Keratinocyte (primary cell): ENCODE data around the gene SH3PXD2B. TPM values are rescaled to one million over a fixed set of nuclear protein-coding genes. Genes with fewer than 3 reads are reported as not detected.

Source experiments
- DNase-seq: peaks from one replicate; pipeline ENCODE4 v3.0.0-alpha.2; 2011; ENCODE audit warnings: low read depth, missing footprints, low spot score
- FAIRE-seq: peaks from 2 replicates; lab custom pipeline; 2011; peaks lifted over from hg19 to GRCh38; lab: Jason Lieb, UNC
- H2AFZ ChIP-seq: 2 replicates; pipeline ENCODE4 v1.6.0; 2012; ENCODE audit warnings: low read length, control low read depth, inconsistent platforms; ENCODE audit not compliant: control insufficient read depth
- H3K27ac ChIP-seq: 2 replicates; pipeline ENCODE4 v1.5.1; 2011; ENCODE audit warnings: low read length; ENCODE audit not compliant: control insufficient read depth, insufficient read depth
- H3K27me3 ChIP-seq: 3 replicates; pipeline ENCODE4 v1.6.0; 2011; ENCODE audit warnings: low read length; ENCODE audit not compliant: control insufficient read depth, insufficient read depth; ENCODE audit errors: extremely low read depth
- H3K36me3 ChIP-seq, 2 experiments: 2 replicates in 1 of 2; 3 replicates in 1 of 2; pipeline ENCODE4 v1.5.1; 2011; ENCODE audit warnings: low read length in 2 of 2, mild to moderate bottlenecking in 1 of 2; ENCODE audit not compliant: control insufficient read depth in 2 of 2, insufficient read depth in 2 of 2; ENCODE audit errors: extremely low read depth in 1 of 2
- H3K4me1 ChIP-seq: 3 replicates; pipeline ENCODE4 v1.5.1; 2011; ENCODE audit warnings: low read length; ENCODE audit not compliant: control insufficient read depth, insufficient read depth; ENCODE audit errors: extremely low read depth
- H3K4me2 ChIP-seq: 3 replicates; pipeline ENCODE4 v1.6.0; 2011; ENCODE audit warnings: low read depth, low read length; ENCODE audit not compliant: control insufficient read depth, insufficient read depth; ENCODE audit errors: extremely low read depth
- H3K4me3 ChIP-seq, 3 experiments: fragments of 200-600 bp in 1 of 3; sonication (generic) in 1 of 3; 2 replicates in 2 of 3; 3 replicates in 1 of 3; pipeline ENCODE4 v1.5.1; 2011 to 2016; ENCODE audit warnings: low read length in 3 of 3, mild to moderate bottlenecking in 3 of 3, control low read depth in 2 of 3, inconsistent platforms in 1 of 3, low read depth in 1 of 3, mixed read lengths in 1 of 3, mixed run types in 1 of 3, moderate library complexity in 1 of 3; ENCODE audit not compliant: control insufficient read depth in 2 of 3, insufficient read depth in 2 of 3; ENCODE audit errors: extremely low read depth in 1 of 3
- H3K79me2 ChIP-seq: 2 replicates; pipeline ENCODE4 v1.6.0; 2012; ENCODE audit warnings: low read length; ENCODE audit not compliant: control insufficient read depth, insufficient read depth
- H3K9ac ChIP-seq: 3 replicates; pipeline ENCODE4 v1.6.0; 2011; ENCODE audit warnings: low read length; ENCODE audit not compliant: control insufficient read depth, insufficient read depth; ENCODE audit errors: extremely low read depth
- H3K9me1 ChIP-seq: 3 replicates; pipeline ENCODE4 v1.6.0; 2011; ENCODE audit warnings: low read length; ENCODE audit not compliant: control insufficient read depth, insufficient read depth; ENCODE audit errors: extremely low read depth
- H3K9me3 ChIP-seq: 2 replicates; pipeline ENCODE4 v1.5.1; 2012; ENCODE audit warnings: low read depth, low read length; ENCODE audit not compliant: control insufficient read depth
- H4K20me1 ChIP-seq: 3 replicates; pipeline ENCODE4 v1.6.0; 2011; ENCODE audit warnings: low read length; ENCODE audit not compliant: control insufficient read depth, insufficient read depth; ENCODE audit errors: extremely low read depth
- CTCF ChIP-seq, 3 experiments: IDR thresholded peaks in 1 of 3; conservative IDR thresholded peaks in 1 of 3; optimal IDR thresholded peaks in 1 of 3; 2 replicates in 2 of 3; 3 replicates in 1 of 3; pipeline versions ENCODE3 to v1.5.1; 2011; ENCODE audit warnings: low read length in 3 of 3, mild to moderate bottlenecking in 3 of 3, moderate library complexity in 2 of 3, control low read depth in 1 of 3, inconsistent platforms in 1 of 3; ENCODE audit not compliant: insufficient read depth in 2 of 3; ENCODE audit errors: extremely low read depth in 1 of 3
- EZH2 ChIP-seq: IDR thresholded peaks from one replicate; pipeline ENCODE4 v1.6.1; 2012; ENCODE audit warnings: inconsistent platforms, mild to moderate bottlenecking, low read length, moderate library complexity
- dilution Hi-C: fragments of 300-500 bp; cut with MboI; formaldehyde crosslinking; loops from one replicate; pipeline ENCODE4 v1.7.0; 2020; ENCODE audit warnings: low sequenced_read_pairs; ENCODE audit not compliant: extremely low pct_ligation_motif_present
- polyA plus RNA-seq, 5 experiments: library from polyadenylated mRNA; depleted of rRNA in 3 of 5; stranded (reverse) in 3 of 5; stranded (forward) in 1 of 5; unstranded in 1 of 5; fragments of >200 nt; gene quantifications; 1 replicate in 1 of 5; 2 replicates in 3 of 5; 3 replicates in 1 of 5; pipeline versions ENCODE4 v1.2.1 to v1.2.3, GENCODE V29; 2011 to 2012; ENCODE audit warnings: missing spikeins in 2 of 5, low read depth in 1 of 5, low replicate concordance in 1 of 5

SH3PXD2B gene
- polyA plus RNA-seq, 1 donor (not counting 4 experiments of a cell fraction or from before 2014, with no cell fraction given), result 17.3 TPM

GRCh38 chr5:172282272-172283019, 171.9 kb downstream of the SH3PXD2B start:
- no peaks in the 10 kb centered on the region for H4K20me1 ChIP-seq
- peak overlapping the region; percentile 31 for H2AFZ ChIP-seq
- H3K9me3 ChIP-seq, result no peaks in the 10 kb centered on the region
- H3K4me2 ChIP-seq, result peak overlapping the region; percentile 91
- dilution Hi-C loops, result no loop called here
- DNase-seq (no peak), FAIRE-seq (peak; percentile 9)
- peak overlapping the region; percentile 37 for H3K27ac ChIP-seq
- TF ChIP-seq EZH2, result no peak
- no peaks in the 10 kb centered on the region for H3K9me1 ChIP-seq
- H3K27me3 ChIP-seq, result no peaks in the 10 kb centered on the region
- H3K4me3 ChIP-seq, result peak overlapping the region; percentile 81 to 98 (median 91)
- peak overlapping the region; percentile 82 for H3K9ac ChIP-seq
- peaks cover 0 to 2% of the 10 kb centered on the region in 2 experiments for H3K36me3 ChIP-seq
- peaks cover 57% of the 10 kb centered on the region for H3K79me2 ChIP-seq
- H3K4me1 ChIP-seq, result peaks cover 20% of the 10 kb centered on the region

GRCh38 chr5:172281346-172281745, 173.0 kb downstream of the SH3PXD2B start:
- H3K79me2 ChIP-seq, result peaks cover 67% of the 10 kb centered on the region
- H3K4me2 ChIP-seq, result peak overlapping the region; percentile 91
- no peak overlapping the region for H2AFZ ChIP-seq
- H3K27me3 ChIP-seq, result no peaks in the 10 kb centered on the region
- no peaks in the 10 kb centered on the region for H3K9me3 ChIP-seq
- peaks cover 2% of the 10 kb centered on the region in 2 experiments for H3K36me3 ChIP-seq
- dilution Hi-C loops, result no loop called here
- peak overlapping the region; percentile 33 for H3K9ac ChIP-seq
- H4K20me1 ChIP-seq, result no peaks in the 10 kb centered on the region
- H3K4me1 ChIP-seq, result peaks cover 24% of the 10 kb centered on the region
- H3K9me1 ChIP-seq, result no peaks in the 10 kb centered on the region
- no peak for DNase-seq
- H3K4me3 ChIP-seq, result peak overlapping the region in 1 of 3 experiments; percentile 98
- FAIRE-seq, result no peak
- H3K27ac ChIP-seq, result peak overlapping the region; percentile 14
- no peak for TF ChIP-seq EZH2

- DNase-seq, result no peak
- TF ChIP-seq CTCF (optimal IDR thresholded peaks at IDR 0.05 in 1 of 3, IDR thresholded peaks at IDR 0.05 in 1 of 3, conservative IDR thresholded peaks at IDR 0.05 in 1 of 3; ENCODE audit: extremely low read depth in 1 of 3, insufficient read depth in 2 of 3, low read length in 3 of 3), result no peak
- TF ChIP-seq EZH2, result no peak
- H3K79me2 ChIP-seq, result peaks cover 71% of the 10 kb centered on the region
- no peaks in the 10 kb centered on the region for H4K20me1 ChIP-seq
- peaks cover 2% of the 10 kb centered on the region in 2 experiments for H3K36me3 ChIP-seq
- H3K4me2 ChIP-seq, result peak overlapping the region; percentile 91
- peak overlapping the region in 1 of 3 experiments; percentile 98 for H3K4me3 ChIP-seq
- H3K27ac ChIP-seq, result no peak overlapping the region
- dilution Hi-C loops, result no loop called here
- H2AFZ ChIP-seq, result no peak overlapping the region
- no peaks in the 10 kb centered on the region for H3K9me1 ChIP-seq
- H3K4me1 ChIP-seq, result peaks cover 28% of the 10 kb centered on the region
- no peaks in the 10 kb centered on the region for H3K9me3 ChIP-seq
- no peaks in the 10 kb centered on the region for H3K27me3 ChIP-seq
- H3K9ac ChIP-seq, result no peak overlapping the region
- no peak for FAIRE-seq
Observed at GRCh38 chr5:172280929-172281328, 173.4 kb downstream of the SH3PXD2B start.
